TTC549 (cell line): Measurements from ENCODE around the gene RASAL1.

ENCODE experiments used
- FAIRE-seq: peaks from 2 replicates; lab custom pipeline; 2012; peaks lifted over from hg19 to GRCh38; lab: Jason Lieb, UNC

Gene RASAL1

GRCh38 chr12:113096675-113097461 lies 38.7 kb downstream of the RASAL1 start:
- no peak for FAIRE-seq

- FAIRE-seq, result no peak
Observed at GRCh38 chr12:113095405-113095804, 40.2 kb downstream of the RASAL1 start.

GRCh38 chr12:113094738-113095137 lies 40.8 kb downstream of the RASAL1 start:
- FAIRE-seq, result no peak

- FAIRE-seq, result no peak
Observed at GRCh38 chr12:113093409-113094101, 42.0 kb downstream of the RASAL1 start.

GRCh38 chr12:113092607-113093408 lies 42.8 kb downstream of the RASAL1 start:
- no peak for FAIRE-seq

- FAIRE-seq, result no peak
Observed at GRCh38 chr12:113091506-113091905, 44.1 kb downstream of the RASAL1 start.

- FAIRE-seq, result no peak
Observed at GRCh38 chr12:113090740-113091139, 44.8 kb downstream of the RASAL1 start.

GRCh38 chr12:113089839-113090238 lies 45.7 kb downstream of the RASAL1 start:
- FAIRE-seq, result no peak

GRCh38 chr12:113088971-113089756 lies 46.4 kb downstream of the RASAL1 start:
- FAIRE-seq, result no peak

- FAIRE-seq, result no peak
Observed at GRCh38 chr12:113088037-113088436, 47.5 kb downstream of the RASAL1 start.

- no peak for FAIRE-seq
Observed at GRCh38 chr12:113087193-113087592, 48.4 kb downstream of the RASAL1 start.

- FAIRE-seq, result no peak
Observed at GRCh38 chr12:113086249-113087164, 49.1 kb downstream of the RASAL1 start.

- no peak for FAIRE-seq
Observed at GRCh38 chr12:113083863-113084435, 51.6 kb downstream of the RASAL1 start.

GRCh38 chr12:113082486-113083148 lies 52.9 kb downstream of the RASAL1 start:
- FAIRE-seq, result no peak

- FAIRE-seq, result no peak
Observed at GRCh38 chr12:113081873-113082272, 53.7 kb downstream of the RASAL1 start.

GRCh38 chr12:113077859-113078255 lies 57.7 kb downstream of the RASAL1 start:
- FAIRE-seq, result no peak

GRCh38 chr12:113077057-113077858 lies 58.3 kb downstream of the RASAL1 start:
- FAIRE-seq, result no peak

GRCh38 chr12:113075137-113075683 lies 60.4 kb downstream of the RASAL1 start:
- FAIRE-seq, result no peak

GRCh38 chr12:113073586-113073985 lies 62.0 kb downstream of the RASAL1 start:
- FAIRE-seq, result no peak
